GM18502 (cell line): Measurements from ENCODE around the gene PTCH1.

Experiments used
- ATAC-seq: cut with Tn5 transposase; IDR thresholded peaks from one replicate; pipeline ENCODE4 v1.9.1; 2021; ENCODE audit warnings: mild to moderate bottlenecking; ENCODE audit not compliant: unreplicated experiment, poor library complexity

The PTCH1 gene

GRCh38 chr9:95446259-95446658 lies 70.5 kb downstream of the PTCH1 start:
- ATAC-seq: no peak

GRCh38 chr9:95444160-95444559 lies 72.6 kb downstream of the PTCH1 start:
- no peak for ATAC-seq

- no peak for ATAC-seq
Measured at GRCh38 chr9:95443301-95443700, 73.5 kb downstream of the PTCH1 start.

- ATAC-seq: no peak
Measured at GRCh38 chr9:95441081-95441480, 75.7 kb downstream of the PTCH1 start.

GRCh38 chr9:95440447-95440846 lies 76.3 kb downstream of the PTCH1 start:
- no peak for ATAC-seq

- ATAC-seq: no peak
Measured at GRCh38 chr9:95438561-95439357, 78.0 kb downstream of the PTCH1 start.

- no peak for ATAC-seq
Measured at GRCh38 chr9:95437559-95437958, 79.2 kb downstream of the PTCH1 start.

- no peak for ATAC-seq
Measured at GRCh38 chr9:95436416-95436815, 80.4 kb downstream of the PTCH1 start.

- no peak for ATAC-seq
Measured at GRCh38 chr9:95435074-95435728, 81.6 kb downstream of the PTCH1 start.

GRCh38 chr9:95434116-95435073 lies 82.4 kb downstream of the PTCH1 start:
- no peak for ATAC-seq

- ATAC-seq: no peak
Measured at GRCh38 chr9:95433096-95433819, 83.5 kb downstream of the PTCH1 start.

GRCh38 chr9:95431286-95431685 lies 85.5 kb downstream of the PTCH1 start:
- no peak for ATAC-seq

GRCh38 chr9:95429948-95430620 lies 86.7 kb downstream of the PTCH1 start:
- ATAC-seq: no peak

GRCh38 chr9:95429096-95429495 lies 87.7 kb downstream of the PTCH1 start:
- ATAC-seq: no peak

GRCh38 chr9:95425910-95426551 lies 90.7 kb downstream of the PTCH1 start:
- no peak for ATAC-seq

- ATAC-seq: no peak
Measured at GRCh38 chr9:95422650-95423049, 94.1 kb downstream of the PTCH1 start.

GRCh38 chr9:95420518-95420917 lies 96.3 kb downstream of the PTCH1 start:
- ATAC-seq: no peak

GRCh38 chr9:95419444-95419843 lies 97.3 kb downstream of the PTCH1 start:
- no peak for ATAC-seq

- no peak for ATAC-seq
Measured at GRCh38 chr9:95415158-95415557, 101.6 kb downstream of the PTCH1 start.
